Trophoblast cell (in vitro differentiated cells and primary cell): ENCODE results near the gene HGD.
A peak's percentile ranks its signal among the peaks of the same experiment; 100 is the strongest.
"Not testable (repeated sequence)": the region's sequence is repeated elsewhere in the genome, so short reads cannot be mapped to it uniquely, and the experiment has no call there.

ENCODE experiments used
- DNase-seq, 2 donors: peaks; one replicate each; pipeline ENCODE4 v3.0.0-alpha.2; 2016
- H2AFZ ChIP-seq: 2 replicates; pipeline ENCODE4 v1.6.1; 2013; ENCODE audit warnings: low read length, moderate library complexity, mild to moderate bottlenecking; ENCODE audit not compliant: insufficient read depth, poor library complexity
- H2AK5ac ChIP-seq: 2 replicates; pipeline ENCODE4 v1.6.1; 2013; ENCODE audit warnings: mild to moderate bottlenecking, low read length
- H2BK120ac ChIP-seq: 2 replicates; pipeline ENCODE4 v1.6.1; 2013; ENCODE audit warnings: low read length, mild to moderate bottlenecking, moderate library complexity; ENCODE audit not compliant: insufficient read depth, poor library complexity
- H2BK12ac ChIP-seq: 2 replicates; pipeline ENCODE4 v1.6.1; 2013; ENCODE audit warnings: mild to moderate bottlenecking, low read length, moderate library complexity
- H2BK5ac ChIP-seq: 2 replicates; pipeline ENCODE4 v1.6.1; 2013; ENCODE audit warnings: low read length, low read depth, moderate library complexity, mild to moderate bottlenecking; ENCODE audit not compliant: poor library complexity
- H3K14ac ChIP-seq: 2 replicates; pipeline ENCODE4 v1.6.1; 2013; ENCODE audit warnings: mild to moderate bottlenecking, low read length
- H3K18ac ChIP-seq: 2 replicates; pipeline ENCODE4 v1.6.1; 2013; ENCODE audit warnings: mild to moderate bottlenecking, low read length
- H3K23ac ChIP-seq: 2 replicates; pipeline ENCODE4 v1.6.1; 2013; ENCODE audit warnings: low read length
- H3K27ac ChIP-seq: 2 replicates; pipeline ENCODE4 v1.5.1; 2013; ENCODE audit warnings: low read depth, mild to moderate bottlenecking, inconsistent platforms, low read length, moderate library complexity
- H3K27me3 ChIP-seq: 2 replicates; pipeline ENCODE4 v1.6.1; 2013; ENCODE audit warnings: inconsistent platforms, mild to moderate bottlenecking, low read length, moderate library complexity; ENCODE audit not compliant: insufficient read depth
- H3K36me3 ChIP-seq, 2 experiments: 1 replicate in 1 of 2; 2 replicates in 1 of 2; pipeline ENCODE4 v1.6.1; 2013; ENCODE audit warnings: low read length in 2 of 2, mild to moderate bottlenecking in 2 of 2, moderate library complexity in 1 of 2; ENCODE audit not compliant: insufficient read depth in 2 of 2, control insufficient read depth in 1 of 2
- H3K4ac ChIP-seq: 2 replicates; pipeline ENCODE4 v1.6.1; 2013; ENCODE audit warnings: low read depth, mild to moderate bottlenecking, low read length, moderate library complexity
- H3K4me1 ChIP-seq, 2 experiments: 1 replicate in 1 of 2; 2 replicates in 1 of 2; pipeline ENCODE4 v1.6.1; 2013; ENCODE audit warnings: low read length in 2 of 2, mild to moderate bottlenecking in 2 of 2, moderate library complexity in 1 of 2; ENCODE audit not compliant: insufficient read depth in 2 of 2, control insufficient read depth in 1 of 2
- H3K4me2 ChIP-seq: 2 replicates; pipeline ENCODE4 v1.6.1; 2013; ENCODE audit warnings: inconsistent platforms, mild to moderate bottlenecking, low read length, moderate library complexity
- H3K4me3 ChIP-seq: 2 replicates; pipeline ENCODE4 v1.5.1; 2013; ENCODE audit warnings: mild to moderate bottlenecking, low read depth, low read length, inconsistent platforms
- H3K79me1 ChIP-seq: one replicate; pipeline ENCODE4 v1.6.1; 2013; ENCODE audit warnings: low read length
- H3K79me2 ChIP-seq: 2 replicates; pipeline ENCODE4 v1.6.1; 2013; ENCODE audit warnings: low read length, mild to moderate bottlenecking; ENCODE audit not compliant: control insufficient read depth, insufficient read depth, poor library complexity
- H3K9ac ChIP-seq: 2 replicates; pipeline ENCODE4 v1.6.1; 2013; ENCODE audit warnings: mild to moderate bottlenecking, low read length
- H3K9me3 ChIP-seq: 2 replicates; pipeline ENCODE4 v1.6.1; 2013; ENCODE audit warnings: low read depth, mild to moderate bottlenecking, control low read depth, inconsistent platforms, low read length; ENCODE audit not compliant: insufficient read depth
- H4K12ac ChIP-seq: 2 replicates; pipeline ENCODE4 v1.6.1; 2013; ENCODE audit warnings: low read depth, mild to moderate bottlenecking, low read length, moderate library complexity
- H4K8ac ChIP-seq: 2 replicates; pipeline ENCODE4 v1.6.1; 2013; ENCODE audit warnings: low read depth, mild to moderate bottlenecking, low read length, moderate library complexity
- H4K91ac ChIP-seq: one replicate; pipeline ENCODE4 v1.6.1; 2013; ENCODE audit warnings: low read depth, mild to moderate bottlenecking, low read length, moderate library complexity
- WGBS: extraction: QIAGEN DNeasy Blood & Tissue Kit; methylation state at CpG from one replicate; pipeline ENCODE4 v1.1.7; 2013; ENCODE audit warnings: missing lambda C conversion rate; ENCODE audit not compliant: insufficient read length, insufficient coverage; ENCODE audit errors: extremely low coverage; 5-methylcytosine and 5-hydroxymethylcytosine counted together

Gene HGD

GRCh38 chr3:120616745-120617144 is 65.3 kb downstream of the HGD start:
- not testable (repeated sequence) for H3K4me2 ChIP-seq, H3K27ac ChIP-seq, H2BK120ac ChIP-seq, H3K27me3 ChIP-seq, H4K8ac ChIP-seq, H2AK5ac ChIP-seq, H3K18ac ChIP-seq, H2AFZ ChIP-seq, H3K4ac ChIP-seq, H3K23ac ChIP-seq, H3K14ac ChIP-seq, H2BK5ac ChIP-seq, H3K36me3 ChIP-seq, H3K4me1 ChIP-seq, H3K9me3 ChIP-seq, H3K79me2 ChIP-seq, H4K91ac ChIP-seq, H3K79me1 ChIP-seq, H4K12ac ChIP-seq, H2BK12ac ChIP-seq, H3K9ac ChIP-seq, H3K4me3 ChIP-seq
- peak in 1 of 2 donors; percentile 5 for DNase-seq
- no CpG with 5 or more reads among the region's 8 CpGs for WGBS

GRCh38 chr3:120615847-120616609 is 66.0 kb downstream of the HGD start:
- H3K9ac ChIP-seq: no peak overlapping the region
- no peak overlapping the region for H2AFZ ChIP-seq
- peaks cover 0 to 3% of the 10 kb centered on the region in 2 experiments for H3K4me1 ChIP-seq
- peak in 1 of 2 donors; percentile 14 for DNase-seq
- H3K14ac ChIP-seq: no peak overlapping the region
- H3K4ac ChIP-seq: no peak overlapping the region
- no CpG with 5 or more reads among the region's 13 CpGs for WGBS
- H3K23ac ChIP-seq: no peak overlapping the region
- H4K8ac ChIP-seq: no peak overlapping the region
- H3K36me3 ChIP-seq: no peaks in the 10 kb centered on the region
- no peaks in the 10 kb centered on the region for H3K27me3 ChIP-seq
- no peaks in the 10 kb centered on the region for H3K79me2 ChIP-seq
- no peak overlapping the region for H3K27ac ChIP-seq
- no peaks in the 10 kb centered on the region for H3K9me3 ChIP-seq
- H4K91ac ChIP-seq: no peak overlapping the region
- H3K4me2 ChIP-seq: no peak overlapping the region
- no peak overlapping the region for H3K4me3 ChIP-seq
- H2BK12ac ChIP-seq: no peak overlapping the region
- no peak overlapping the region for H3K18ac ChIP-seq
- no peak overlapping the region for H2AK5ac ChIP-seq
- no peak overlapping the region for H2BK5ac ChIP-seq
- H4K12ac ChIP-seq: no peak overlapping the region
- H3K79me1 ChIP-seq: no peaks in the 10 kb centered on the region
- no peak overlapping the region for H2BK120ac ChIP-seq

GRCh38 chr3:120614765-120615164 is 67.3 kb downstream of the HGD start:
- no peak for DNase-seq
- H3K14ac ChIP-seq: no peak overlapping the region
- no peaks in the 10 kb centered on the region for H3K79me2 ChIP-seq
- no peak overlapping the region for H3K4me2 ChIP-seq
- no peak overlapping the region for H2BK120ac ChIP-seq
- H3K9me3 ChIP-seq: no peaks in the 10 kb centered on the region
- H3K36me3 ChIP-seq: no peaks in the 10 kb centered on the region
- H3K27ac ChIP-seq: no peak overlapping the region
- H2AFZ ChIP-seq: no peak overlapping the region
- no peak overlapping the region for H2BK12ac ChIP-seq
- H3K4ac ChIP-seq: no peak overlapping the region
- no peak overlapping the region for H3K23ac ChIP-seq
- H4K91ac ChIP-seq: no peak overlapping the region
- H3K18ac ChIP-seq: no peak overlapping the region
- no peak overlapping the region for H2AK5ac ChIP-seq
- H3K4me3 ChIP-seq: no peak overlapping the region
- H2BK5ac ChIP-seq: no peak overlapping the region
- WGBS: no CpG with 5 or more reads among the region's 8 CpGs
- H3K4me1 ChIP-seq: peaks cover 0 to 3% of the 10 kb centered on the region in 2 experiments
- H4K12ac ChIP-seq: no peak overlapping the region
- H3K79me1 ChIP-seq: no peaks in the 10 kb centered on the region
- no peak overlapping the region for H3K9ac ChIP-seq
- H4K8ac ChIP-seq: no peak overlapping the region
- no peaks in the 10 kb centered on the region for H3K27me3 ChIP-seq

GRCh38 chr3:120608506-120608905 is 73.5 kb downstream of the HGD start:
- Histone ChIP-seq H4K91ac (no peak overlapping the region), H3K18ac (no peak overlapping the region), H3K9me3 (no peaks in the 10 kb centered on the region), H3K27ac (no peak overlapping the region), H3K79me1 (no peaks in the 10 kb centered on the region), H2BK12ac (no peak overlapping the region), H3K9ac (no peak overlapping the region), H3K36me3 (no peaks in the 10 kb centered on the region), H3K4me2 (no peak overlapping the region), H3K14ac (no peak overlapping the region), H3K27me3 (no peaks in the 10 kb centered on the region), H3K79me2 (no peaks in the 10 kb centered on the region), H3K4me1 (no peaks in the 10 kb centered on the region), H4K8ac (no peak overlapping the region), H2BK120ac (no peak overlapping the region), H3K23ac (peak overlapping the region; percentile 95), H2AFZ (no peak overlapping the region), H2AK5ac (no peak overlapping the region), H2BK5ac (no peak overlapping the region), H3K4ac (no peak overlapping the region), H3K4me3 (no peak overlapping the region), H4K12ac (no peak overlapping the region)
- no peak for DNase-seq
- WGBS: no CpG with 5 or more reads among the region's 4 CpGs
